HepG2 (cell line): Measurements from ENCODE around the gene HLA-DPB1. TPM values are rescaled to one million over a fixed set of nuclear protein-coding genes. Genes with fewer than 3 reads are reported as not detected.
"Not testable (repeated sequence)": the region's sequence is repeated elsewhere in the genome, so short reads cannot be mapped to it uniquely, and the experiment has no call there.

Source experiments
- ATAC-seq: fragments of 200-7000 bp; cut with Tn5 transposase; 3 replicates; pipeline ENCODE4 v1.9.1; 2020; ENCODE audit warnings: mild to moderate bottlenecking, moderate library complexity
- BruUV-seq: library from RNA; stranded (reverse); fragments of 400-500 nt; replicated peaks from 2 replicates; lab custom pipeline; 2021; lab: Mats Ljungman, UMichigan
- CTCF ChIA-PET: fragments of 300-600 bp; formaldehyde crosslinking; extraction: SDS; loops from one replicate; lab custom pipeline; 2021; ENCODE audit warnings: low total read pairs, inconsistent platforms, low intra/inter-chr PET ratio; lab: Yijun Ruan, JAX
- POLR2A ChIA-PET: fragments of 350-600 bp; sonication (Branson Sonifier 250); formaldehyde crosslinking; loops from one replicate; lab custom pipeline; 2020; ENCODE audit warnings: antibody characterized with exemption, inconsistent platforms; lab: Yijun Ruan, JAX
- DNase-seq: peaks from one replicate; pipeline ENCODE4 v3.0.0-alpha.2; 2015; ENCODE audit warnings: low spot score
- FAIRE-seq: peaks from 3 replicates; lab custom pipeline; 2011; peaks lifted over from hg19 to GRCh38; lab: Jason Lieb, UNC
- H2AFZ ChIP-seq: one replicate; pipeline ENCODE4 v1.6.1; 2011; ENCODE audit warnings: low read length, inconsistent platforms
- H3K27ac ChIP-seq: fragments of 300-600 bp; 3 replicates; pipeline ENCODE4 v1.8.0; 2011; ENCODE audit warnings: mixed run types, mild to moderate bottlenecking, mixed read lengths, low read length, inconsistent platforms; ENCODE audit not compliant: insufficient read depth; ENCODE audit errors: extremely low read length
- H3K27me3 ChIP-seq, 2 experiments: fragments of 200-600 bp in 1 of 2; 2 replicates in 1 of 2; 3 replicates in 1 of 2; pipeline versions ENCODE4 v1.6.0 to v1.8.0; 2011; ENCODE audit warnings: low read length in 2 of 2, mild to moderate bottlenecking in 2 of 2, moderate library complexity in 2 of 2, inconsistent platforms in 1 of 2; ENCODE audit not compliant: insufficient read depth in 2 of 2, control insufficient read depth in 1 of 2
- H3K36me3 ChIP-seq, 2 experiments: fragments of 200-600 bp in 1 of 2; replicated peaks in 1 of 2; 2 replicates in 1 of 2; 3 replicates in 1 of 2; pipeline versions ENCODE4 v1.5.1 to v1.8.0; 2011; ENCODE audit warnings: low read length in 2 of 2, inconsistent platforms in 1 of 2; ENCODE audit not compliant: insufficient read depth in 2 of 2, control insufficient read depth in 1 of 2
- H3K4me1 ChIP-seq: 2 replicates; pipeline ENCODE4 v1.5.1; 2012; ENCODE audit warnings: low read length, inconsistent platforms; ENCODE audit not compliant: insufficient read depth
- H3K4me2 ChIP-seq: 2 replicates; pipeline ENCODE4 v1.6.0; 2011; ENCODE audit warnings: low read depth, low read length, inconsistent platforms
- H3K4me3 ChIP-seq, 3 experiments: fragments of 200-600 bp in 1 of 3; sonication (generic), shearing (Covaris generic) in 1 of 3; replicated peaks in 1 of 3; 2 replicates each; pipeline ENCODE4 v1.5.1; 2011 to 2016; ENCODE audit warnings: low read length in 3 of 3, inconsistent platforms in 2 of 3, low read depth in 2 of 3, mild to moderate bottlenecking in 2 of 3, control low read depth in 1 of 3, mixed read lengths in 1 of 3; ENCODE audit not compliant: insufficient read depth in 1 of 3
- H3K79me2 ChIP-seq: one replicate; pipeline ENCODE4 v1.6.1; 2011; ENCODE audit warnings: low read length, inconsistent platforms; ENCODE audit not compliant: insufficient read depth
- H3K9ac ChIP-seq: 2 replicates; pipeline ENCODE4 v1.6.0; 2011; ENCODE audit warnings: mild to moderate bottlenecking, low read depth, low read length, inconsistent platforms; ENCODE audit not compliant: insufficient read depth
- H3K9me3 ChIP-seq: 2 replicates; pipeline ENCODE4 v1.5.1; 2012; ENCODE audit warnings: mild to moderate bottlenecking, low read length
- H4K20me1 ChIP-seq: 2 replicates; pipeline ENCODE4 v1.6.0; 2011; ENCODE audit warnings: inconsistent platforms, mild to moderate bottlenecking, low read length, moderate library complexity; ENCODE audit not compliant: insufficient read depth
- PRDM10 ChIP-seq: sonication (generic); formaldehyde crosslinking; IDR thresholded peaks from 2 replicates; pipeline ENCODE4 v1.4.0; 2020; ENCODE audit warnings: low read depth, missing genetic modification reagents
- SALL1 ChIP-seq: sonication (generic); formaldehyde crosslinking; IDR thresholded peaks from 2 replicates; pipeline ENCODE4 v1.8.0; 2022; ENCODE audit warnings: mild to moderate bottlenecking, missing genetic modification reagents
- SETDB1 ChIP-seq: sonication (generic); formaldehyde crosslinking; IDR thresholded peaks from 2 replicates; pipeline ENCODE4 v1.5.1; 2020; ENCODE audit warnings: missing genetic modification reagents, mild to moderate bottlenecking, borderline replicate concordance
- ZBTB1 ChIP-seq: sonication (generic); formaldehyde crosslinking; IDR thresholded peaks from 2 replicates; pipeline ENCODE4 v1.4.0; 2020; ENCODE audit warnings: missing genetic modification reagents, borderline replicate concordance
- ZNF317 ChIP-seq: sonication (generic); formaldehyde crosslinking; IDR thresholded peaks from 2 replicates; pipeline ENCODE4 v1.5.0; 2020; ENCODE audit warnings: mild to moderate bottlenecking, missing genetic modification reagents
- WGBS: methylation state at CpG from one replicate; pipeline ENCODE4 v1.1.6; 2017; ENCODE audit warnings: low lambda C conversion rate; 5-methylcytosine and 5-hydroxymethylcytosine counted together
- in situ Hi-C: cut with HindIII; loops from 2 replicates; pipeline ENCODE4 v1.10.0; 2017; ENCODE audit warnings: low pct_unique_long_range_greater_than_20kb; ENCODE audit not compliant: extremely low pct_ligation_motif_present
- intact Hi-C: fragments of 100-400 bp; cut with micrococcal nuclease; formaldehyde crosslinking; loops from one replicate; pipeline ENCODE4 v1.10.0; 2022; ENCODE audit not compliant: unreplicated experiment
- polyA plus RNA-seq, 8 experiments: library from polyadenylated mRNA; depleted of rRNA in 3 of 8; stranded (reverse) in 7 of 8; unstranded in 1 of 8; fragments of >200 nt; fragmentation: Illumina TruSeq in 4 of 8; extraction: Trizol in 4 of 8; gene quantifications; 2 replicates each; pipeline versions ENCODE4 v1.2.1 to v1.2.3, GENCODE V29; 2011 to 2016; ENCODE audit warnings: low read depth in 4 of 8, missing spikeins in 1 of 8, mixed read lengths in 1 of 8; ENCODE audit not compliant: insufficient read depth in 1 of 8
- total RNA-seq, 5 experiments: library from RNA; depleted of rRNA; stranded (reverse); fragments of >200 nt; fragmentation: Illumina TruSeq; extraction: Trizol; gene quantifications; 2 replicates each; pipeline ENCODE4 v1.2.3, GENCODE V29; 2016; ENCODE audit warnings: low read depth in 1 of 5

The HLA-DPB1 gene
- total and polyA plus RNA-seq, 2 of the 13 experiments (the other 11 are each of a cell fraction or from before 2014, with no cell fraction given): not detected

- CTCF ChIA-PET, H4K20me1 ChIP-seq, H3K9ac ChIP-seq: not testable (repeated sequence)
Measured at GRCh38 chr6:33101121-33101737, 25.4 kb downstream of the HLA-DPB1 start.

GRCh38 chr6:33103776-33104175 is 28.0 kb downstream of the HLA-DPB1 start:
- ChIA-PET CTCF (no interaction called here), POLR2A (no interaction called here)
- H3K4me2 ChIP-seq: no peak overlapping the region
- in situ Hi-C loops: no loop called here
- no TSS peak for BruUV-seq
- no peak overlapping the region for H2AFZ ChIP-seq
- H3K27ac ChIP-seq: no peak overlapping the region
- intact Hi-C loops: no loop called here
- H3K36me3 ChIP-seq: no peaks in the 10 kb centered on the region
- H3K79me2 ChIP-seq: no peaks in the 10 kb centered on the region
- no peak overlapping the region for H3K4me3 ChIP-seq
- H3K27me3 ChIP-seq: peaks cover 0 to 5% of the 10 kb centered on the region in 2 experiments; a peak in 2 of 5 replicates
- peaks cover 22% of the 10 kb centered on the region for H3K9me3 ChIP-seq
- ATAC-seq (no peak), DNase-seq (no peak), FAIRE-seq (no peak)
- WGBS: 3% methylated on average over 3 of the region's 3 CpGs
- H4K20me1 ChIP-seq: no peaks in the 10 kb centered on the region
- no peak overlapping the region for H3K9ac ChIP-seq
- H3K4me1 ChIP-seq: no peaks in the 10 kb centered on the region
- no peak for TF ChIP-seq ZBTB1 (CRISPR knock-in tag)
- no peak for TF ChIP-seq ZNF317 (CRISPR knock-in tag)
- TF ChIP-seq SALL1 (CRISPR knock-in tag): no peak
- no peak for TF ChIP-seq PRDM10

More at GRCh38 chr6:33101121-33101737, 25.4 kb downstream of the HLA-DPB1 start:
- BruUV-seq, H2AFZ ChIP-seq, H3K4me1 ChIP-seq, ATAC-seq, H3K79me2 ChIP-seq, H3K27me3 ChIP-seq, H3K27ac ChIP-seq, FAIRE-seq, H3K4me3 ChIP-seq, POLR2A ChIA-PET, H3K4me2 ChIP-seq, intact Hi-C loops, H3K36me3 ChIP-seq, in situ Hi-C loops, DNase-seq: not testable (repeated sequence)
- WGBS: 7% methylated on average over 5 of the region's 5 CpGs
- H3K9me3 ChIP-seq: peaks cover 22% of the 10 kb centered on the region
- peak; percentile 96 for TF ChIP-seq SETDB1 (CRISPR knock-in tag)
